ENCODE data around the gene HNRNPLL. TPM values are rescaled to one million over a fixed set of nuclear protein-coding genes. Genes with fewer than 3 reads are reported as not detected.

The HNRNPLL gene
- total and polyA plus RNA-seq, 3 donors from 2014 or later = 82.0 to 107 (median 85.1) TPM

- Histone ChIP-seq H3K36me3 (ENCODE audit: low read depth, missing control alignments) (no peaks in the 10 kb centered on the region), H3K4me1 (no peaks in the 10 kb centered on the region), H3K27ac (no peak overlapping the region), H3K4me3 (no peak overlapping the region), H3K9me3 (no peaks in the 10 kb centered on the region), H3K27me3 (no peaks in the 10 kb centered on the region)
- intact Hi-C loops (cut with DNase I; ENCODE audit: low total_unique reads) = no loop called here
- no peak for DNase-seq
- TF ChIP-seq, protein P1, sequence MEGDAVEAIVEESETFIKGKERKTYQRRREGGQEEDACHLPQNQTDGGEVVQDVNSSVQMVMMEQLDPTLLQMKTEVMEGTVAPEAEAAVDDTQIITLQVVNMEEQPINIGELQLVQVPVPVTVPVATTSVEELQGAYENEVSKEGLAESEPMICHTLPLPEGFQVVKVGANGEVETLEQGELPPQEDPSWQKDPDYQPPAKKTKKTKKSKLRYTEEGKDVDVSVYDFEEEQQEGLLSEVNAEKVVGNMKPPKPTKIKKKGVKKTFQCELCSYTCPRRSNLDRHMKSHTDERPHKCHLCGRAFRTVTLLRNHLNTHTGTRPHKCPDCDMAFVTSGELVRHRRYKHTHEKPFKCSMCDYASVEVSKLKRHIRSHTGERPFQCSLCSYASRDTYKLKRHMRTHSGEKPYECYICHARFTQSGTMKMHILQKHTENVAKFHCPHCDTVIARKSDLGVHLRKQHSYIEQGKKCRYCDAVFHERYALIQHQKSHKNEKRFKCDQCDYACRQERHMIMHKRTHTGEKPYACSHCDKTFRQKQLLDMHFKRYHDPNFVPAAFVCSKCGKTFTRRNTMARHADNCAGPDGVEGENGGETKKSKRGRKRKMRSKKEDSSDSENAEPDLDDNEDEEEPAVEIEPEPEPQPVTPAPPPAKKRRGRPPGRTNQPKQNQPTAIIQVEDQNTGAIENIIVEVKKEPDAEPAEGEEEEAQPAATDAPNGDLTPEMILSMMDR (IDR thresholded peaks at IDR 0.05) = no peak
- no peak for TF ChIP-seq POLR2A (IDR thresholded peaks at IDR 0.05)
- WGBS, 2 donors = 74 to 90% methylated on average over 4 of the region's 4 CpGs
These were observed 2.6 kb upstream of the HNRNPLL start for GRCh38 chr2:38605298-38605830.

GRCh38 chr2:38603402-38604290 is 918 bp upstream of the HNRNPLL start:
- Histone ChIP-seq H3K36me3 (ENCODE audit: low read depth, missing control alignments) (no peaks in the 10 kb centered on the region), H3K4me1 (peaks cover 13% of the 10 kb centered on the region), H3K4me3 (peak overlapping the region; percentile 86 to 92), H3K9me3 (no peaks in the 10 kb centered on the region), H3K27ac (peak overlapping the region; percentile 91 to 99), H3K27me3 (no peaks in the 10 kb centered on the region)
- WGBS, 2 donors = 11 to 13% methylated on average over 23 of the region's 23 CpGs
- intact Hi-C loops (cut with DNase I; ENCODE audit: low total_unique reads) = no loop called here
- peak; percentile 86 for DNase-seq
- TF ChIP-seq, protein P1 (IDR thresholded peaks at IDR 0.05) = peak; percentile 65 to 91 (median 79)
- TF ChIP-seq POLR2A (IDR thresholded peaks at IDR 0.05) = no peak

DNA sequence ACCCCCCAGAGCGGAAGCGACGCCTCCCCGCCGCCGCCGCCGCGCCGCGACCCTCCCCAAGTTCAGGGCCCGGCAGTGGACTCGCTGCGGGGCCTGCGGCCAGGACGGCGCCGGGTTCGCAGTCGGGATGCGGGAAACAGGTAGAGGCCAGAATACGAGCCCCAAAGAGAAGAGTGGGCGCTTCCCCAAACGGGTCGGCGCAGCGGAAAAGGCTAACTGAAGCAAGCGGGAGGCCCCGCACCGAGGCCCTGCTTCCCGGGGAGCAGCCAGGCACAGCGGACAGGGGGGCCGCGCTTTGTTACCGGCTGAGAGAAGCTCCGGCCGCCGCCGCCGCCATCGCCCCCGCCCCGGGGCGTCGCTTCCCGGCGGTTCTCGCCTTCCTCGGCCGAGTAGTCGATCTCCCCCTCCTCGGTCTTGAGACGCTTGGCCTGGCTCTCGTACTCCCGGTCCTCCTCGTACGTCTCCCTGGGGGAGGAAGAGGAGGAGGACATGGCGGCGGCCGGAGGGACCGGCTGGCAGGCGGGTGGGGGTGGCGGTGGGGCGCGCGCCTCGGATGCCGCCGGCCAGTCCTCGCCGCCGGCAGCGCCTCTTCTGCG is 494 bp downstream of the HNRNPLL start:
- 0% methylated on average over 60 to 61 of the region's 74 CpGs for WGBS, 2 donors
- TF ChIP-seq, protein P1 (IDR thresholded peaks at IDR 0.05) = peak in 1 of 3 experiments; percentile 4
- no peak for TF ChIP-seq POLR2A (IDR thresholded peaks at IDR 0.05)
- peak; percentile 56 for DNase-seq

DNA sequence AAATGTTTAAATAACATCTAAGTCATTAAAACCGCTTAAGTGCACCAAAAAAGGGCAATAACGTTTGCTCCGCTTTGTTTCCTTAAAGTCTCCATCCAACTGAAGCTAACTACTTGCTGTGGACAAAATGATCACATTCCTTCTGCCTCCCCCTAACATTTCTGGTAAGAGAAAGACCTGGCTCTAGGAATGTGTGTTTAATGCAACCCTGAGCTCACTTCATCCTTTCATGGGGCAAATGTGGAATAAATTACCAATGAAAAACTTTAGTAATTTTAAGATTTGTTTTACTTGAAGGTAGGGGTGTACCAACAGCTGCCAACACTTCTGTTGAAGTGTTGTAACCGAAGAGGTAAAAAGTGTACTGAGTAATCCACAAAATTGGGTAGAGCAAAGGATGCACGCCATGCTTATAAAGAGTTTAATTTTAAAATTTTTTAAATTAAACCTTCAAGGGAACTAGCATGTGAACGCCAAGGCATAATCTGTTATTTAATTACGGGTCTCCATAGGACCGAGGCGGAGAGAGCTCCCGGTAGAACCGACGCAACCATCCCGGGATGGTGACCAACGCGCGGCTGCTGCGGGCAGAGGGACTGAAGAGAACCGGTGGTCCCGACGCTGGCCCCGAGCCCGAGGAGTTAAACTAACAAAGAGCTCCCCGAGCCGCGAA is 1.1 kb downstream of the HNRNPLL start:
- intact Hi-C loops (cut with DNase I; ENCODE audit: low total_unique reads) = no loop called here
- H3K4me3 ChIP-seq = peak overlapping the region; percentile 86 to 92
- TF ChIP-seq, protein P1 (IDR thresholded peaks at IDR 0.05) = no peak
- TF ChIP-seq POLR2A (IDR thresholded peaks at IDR 0.05) = no peak
- H3K27ac ChIP-seq = peak overlapping the region; percentile 91 to 99
- no peaks in the 10 kb centered on the region for H3K9me3 ChIP-seq
- no peaks in the 10 kb centered on the region for H3K27me3 ChIP-seq
- no peaks in the 10 kb centered on the region for H3K36me3 ChIP-seq (ENCODE audit: low read depth, missing control alignments)
- DNase-seq = no peak
- 1% methylated on average over 25 of the region's 25 CpGs for WGBS, 2 donors
- H3K4me1 ChIP-seq = peaks cover 20% of the 10 kb centered on the region

More for the DNA sequence above, 494 bp downstream of the HNRNPLL start:
- H3K27ac ChIP-seq = peak overlapping the region; percentile 91 to 99
- intact Hi-C loops (cut with DNase I; ENCODE audit: low total_unique reads) = no loop called here
- H3K4me1 ChIP-seq = peaks cover 20% of the 10 kb centered on the region
- no peaks in the 10 kb centered on the region for H3K9me3 ChIP-seq
- no peaks in the 10 kb centered on the region for H3K36me3 ChIP-seq (ENCODE audit: low read depth, missing control alignments)
- peak overlapping the region; percentile 86 to 92 for H3K4me3 ChIP-seq
- no peaks in the 10 kb centered on the region for H3K27me3 ChIP-seq

Measured in testis (tissue), 3 donors.